GM12878 (cell line): ENCODE data around the gene CINP.

Experiments
- DPF2 ChIP-seq: fragments of 450-650 bp; IDR thresholded peaks from 2 replicates; pipeline ENCODE4 v1.6.1; 2017; ENCODE audit warnings: mild to moderate bottlenecking
- GABPA ChIP-seq: IDR thresholded peaks from 2 replicates; pipeline ENCODE4 v1.6.1; 2014; ENCODE audit warnings: antibody characterized with exemption, low read depth, mild to moderate bottlenecking, inconsistent platforms
- MTA3 ChIP-seq: IDR thresholded peaks from 2 replicates; pipeline ENCODE4 v1.6.1; 2012; ENCODE audit warnings: low read length, inconsistent platforms, borderline replicate concordance
- NRF1 ChIP-seq: conservative IDR thresholded peaks from 2 replicates; pipeline ENCODE4 v1.6.1; 2011; ENCODE audit warnings: mild to moderate bottlenecking, low read depth, low read length, improper control_type of control experiment
- PAX5 ChIP-seq: IDR thresholded peaks from 2 replicates; pipeline ENCODE4 v1.6.1; 2011; ENCODE audit warnings: low read depth, low read length, borderline replicate concordance
- PAX8 ChIP-seq: fragments of 450-650 bp; IDR thresholded peaks from 2 replicates; pipeline ENCODE4 v1.6.1; 2017; ENCODE audit warnings: mild to moderate bottlenecking, moderate library complexity
- POU2F2 ChIP-seq: IDR thresholded peaks from 3 replicates; pipeline ENCODE4 v1.6.1; 2011; ENCODE audit warnings: low read depth, mild to moderate bottlenecking, low read length, borderline replicate concordance
- RBBP5 ChIP-seq: fragments of 200-600 bp; sonication (generic); conservative IDR thresholded peaks from 2 replicates; pipeline ENCODE4 v1.6.1; 2016
- SIN3A ChIP-seq: IDR thresholded peaks from 2 replicates; pipeline ENCODE4 v1.6.1; 2012; ENCODE audit warnings: low read depth, low read length, improper control_type of control experiment
- SP1 ChIP-seq: IDR thresholded peaks from one replicate; pipeline ENCODE4 v1.6.1; 2011; ENCODE audit warnings: low read depth, low read length
- TF ChIP-seq, protein P1 (sequence below): IDR thresholded peaks from 2 replicates; pipeline ENCODE4 v1.6.1; 2012; ENCODE audit warnings: low read depth, low read length, improper control_type of control experiment
- TF ChIP-seq, protein P2 (sequence below), 3 experiments: IDR thresholded peaks in 2 of 3; conservative IDR thresholded peaks in 1 of 3; 2 replicates each; pipeline ENCODE4 v1.5.1; 2011; ENCODE audit warnings: low read depth in 3 of 3, low read length in 3 of 3, mild to moderate bottlenecking in 3 of 3, control low read depth in 2 of 3, moderate library complexity in 2 of 3, inconsistent platforms in 1 of 3, mixed read lengths in 1 of 3; ENCODE audit not compliant: control insufficient read depth in 2 of 3, insufficient read depth in 1 of 3; ENCODE audit errors: extremely low read depth in 1 of 3
- TF ChIP-seq, protein P3 (sequence below): fragments of 450-650 bp; formaldehyde crosslinking; IDR thresholded peaks from 2 replicates; pipeline ENCODE4 v1.4.0; 2020; ENCODE audit warnings: mild to moderate bottlenecking, moderate library complexity
- TF ChIP-seq, protein P4 (sequence below): IDR thresholded peaks from 2 replicates; pipeline ENCODE4 v1.6.1; 2011; ENCODE audit warnings: borderline replicate concordance, low read depth, mild to moderate bottlenecking, moderate library complexity, low read length; ENCODE audit not compliant: insufficient read depth, poor library complexity, severe bottlenecking

DNA sequence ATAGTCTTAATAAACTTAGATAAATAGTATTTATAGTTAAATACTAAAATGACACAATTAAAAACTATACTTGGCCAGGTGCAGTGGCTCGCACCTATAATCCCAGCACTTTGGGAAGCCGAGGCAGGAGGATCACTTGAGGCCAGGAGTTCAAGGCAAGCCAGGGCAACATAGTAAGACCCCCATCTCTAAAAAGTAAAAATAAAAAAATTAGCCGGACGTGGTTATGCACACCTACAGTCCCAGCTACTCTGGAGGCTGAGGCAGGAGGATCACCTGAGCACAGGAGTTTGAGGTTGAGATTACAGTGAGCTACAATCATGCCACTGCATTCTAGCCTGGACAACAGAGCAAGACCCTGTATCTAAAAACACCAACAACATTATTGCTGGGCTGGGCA lies 16.0 kb downstream of the CINP start:
- no peak for TF ChIP-seq PAX5
- TF ChIP-seq DPF2, result no peak
- TF ChIP-seq, protein P1, sequence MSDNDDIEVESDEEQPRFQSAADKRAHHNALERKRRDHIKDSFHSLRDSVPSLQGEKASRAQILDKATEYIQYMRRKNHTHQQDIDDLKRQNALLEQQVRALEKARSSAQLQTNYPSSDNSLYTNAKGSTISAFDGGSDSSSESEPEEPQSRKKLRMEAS, result no peak
- no peak for TF ChIP-seq POU2F2
- TF ChIP-seq, protein P2, sequence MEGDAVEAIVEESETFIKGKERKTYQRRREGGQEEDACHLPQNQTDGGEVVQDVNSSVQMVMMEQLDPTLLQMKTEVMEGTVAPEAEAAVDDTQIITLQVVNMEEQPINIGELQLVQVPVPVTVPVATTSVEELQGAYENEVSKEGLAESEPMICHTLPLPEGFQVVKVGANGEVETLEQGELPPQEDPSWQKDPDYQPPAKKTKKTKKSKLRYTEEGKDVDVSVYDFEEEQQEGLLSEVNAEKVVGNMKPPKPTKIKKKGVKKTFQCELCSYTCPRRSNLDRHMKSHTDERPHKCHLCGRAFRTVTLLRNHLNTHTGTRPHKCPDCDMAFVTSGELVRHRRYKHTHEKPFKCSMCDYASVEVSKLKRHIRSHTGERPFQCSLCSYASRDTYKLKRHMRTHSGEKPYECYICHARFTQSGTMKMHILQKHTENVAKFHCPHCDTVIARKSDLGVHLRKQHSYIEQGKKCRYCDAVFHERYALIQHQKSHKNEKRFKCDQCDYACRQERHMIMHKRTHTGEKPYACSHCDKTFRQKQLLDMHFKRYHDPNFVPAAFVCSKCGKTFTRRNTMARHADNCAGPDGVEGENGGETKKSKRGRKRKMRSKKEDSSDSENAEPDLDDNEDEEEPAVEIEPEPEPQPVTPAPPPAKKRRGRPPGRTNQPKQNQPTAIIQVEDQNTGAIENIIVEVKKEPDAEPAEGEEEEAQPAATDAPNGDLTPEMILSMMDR (IDR thresholded peaks at IDR 0.05 in 2 of 3, conservative IDR thresholded peaks at IDR 0.05 in 1 of 3; ENCODE audit: control insufficient read depth in 2 of 3, extremely low read depth in 1 of 3, insufficient read depth in 1 of 3, low read depth in 3 of 3, low read length in 3 of 3), result no peak
- no peak for TF ChIP-seq NRF1
- TF ChIP-seq RBBP5, result no peak
- no peak for TF ChIP-seq SP1
- TF ChIP-seq MTA3, result no peak
- TF ChIP-seq, protein P3, sequence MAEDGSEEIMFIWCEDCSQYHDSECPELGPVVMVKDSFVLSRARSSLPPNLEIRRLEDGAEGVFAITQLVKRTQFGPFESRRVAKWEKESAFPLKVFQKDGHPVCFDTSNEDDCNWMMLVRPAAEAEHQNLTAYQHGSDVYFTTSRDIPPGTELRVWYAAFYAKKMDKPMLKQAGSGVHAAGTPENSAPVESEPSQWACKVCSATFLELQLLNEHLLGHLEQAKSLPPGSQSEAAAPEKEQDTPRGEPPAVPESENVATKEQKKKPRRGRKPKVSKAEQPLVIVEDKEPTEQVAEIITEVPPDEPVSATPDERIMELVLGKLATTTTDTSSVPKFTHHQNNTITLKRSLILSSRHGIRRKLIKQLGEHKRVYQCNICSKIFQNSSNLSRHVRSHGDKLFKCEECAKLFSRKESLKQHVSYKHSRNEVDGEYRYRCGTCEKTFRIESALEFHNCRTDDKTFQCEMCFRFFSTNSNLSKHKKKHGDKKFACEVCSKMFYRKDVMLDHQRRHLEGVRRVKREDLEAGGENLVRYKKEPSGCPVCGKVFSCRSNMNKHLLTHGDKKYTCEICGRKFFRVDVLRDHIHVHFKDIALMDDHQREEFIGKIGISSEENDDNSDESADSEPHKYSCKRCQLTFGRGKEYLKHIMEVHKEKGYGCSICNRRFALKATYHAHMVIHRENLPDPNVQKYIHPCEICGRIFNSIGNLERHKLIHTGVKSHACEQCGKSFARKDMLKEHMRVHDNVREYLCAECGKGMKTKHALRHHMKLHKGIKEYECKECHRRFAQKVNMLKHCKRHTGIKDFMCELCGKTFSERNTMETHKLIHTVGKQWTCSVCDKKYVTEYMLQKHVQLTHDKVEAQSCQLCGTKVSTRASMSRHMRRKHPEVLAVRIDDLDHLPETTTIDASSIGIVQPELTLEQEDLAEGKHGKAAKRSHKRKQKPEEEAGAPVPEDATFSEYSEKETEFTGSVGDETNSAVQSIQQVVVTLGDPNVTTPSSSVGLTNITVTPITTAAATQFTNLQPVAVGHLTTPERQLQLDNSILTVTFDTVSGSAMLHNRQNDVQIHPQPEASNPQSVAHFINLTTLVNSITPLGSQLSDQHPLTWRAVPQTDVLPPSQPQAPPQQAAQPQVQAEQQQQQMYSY (CRISPR knock-in tag), result no peak
- TF ChIP-seq PAX8, result no peak
- TF ChIP-seq, protein P4, sequence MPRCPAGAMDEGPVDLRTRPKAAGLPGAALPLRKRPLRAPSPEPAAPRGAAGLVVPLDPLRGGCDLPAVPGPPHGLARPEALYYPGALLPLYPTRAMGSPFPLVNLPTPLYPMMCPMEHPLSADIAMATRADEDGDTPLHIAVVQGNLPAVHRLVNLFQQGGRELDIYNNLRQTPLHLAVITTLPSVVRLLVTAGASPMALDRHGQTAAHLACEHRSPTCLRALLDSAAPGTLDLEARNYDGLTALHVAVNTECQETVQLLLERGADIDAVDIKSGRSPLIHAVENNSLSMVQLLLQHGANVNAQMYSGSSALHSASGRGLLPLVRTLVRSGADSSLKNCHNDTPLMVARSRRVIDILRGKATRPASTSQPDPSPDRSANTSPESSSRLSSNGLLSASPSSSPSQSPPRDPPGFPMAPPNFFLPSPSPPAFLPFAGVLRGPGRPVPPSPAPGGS, result no peak
- TF ChIP-seq GABPA, result no peak
- TF ChIP-seq SIN3A, result no peak
